HepG2 (cell line): ENCODE results near the gene TRRAP. TPM values are rescaled to one million over a fixed set of nuclear protein-coding genes. Genes with fewer than 3 reads are reported as not detected.

ENCODE experiments used
- CENPT ChIP-seq: sonication (generic); formaldehyde crosslinking; IDR thresholded peaks from 2 replicates; pipeline ENCODE4 v1.8.0; 2022; ENCODE audit warnings: low read depth, mild to moderate bottlenecking, moderate library complexity, missing genetic modification reagents
- CHCHD3 ChIP-seq: sonication (generic); formaldehyde crosslinking; IDR thresholded peaks from 2 replicates; pipeline ENCODE4 v1.8.0; 2022; ENCODE audit warnings: mild to moderate bottlenecking, missing genetic modification reagents, moderate library complexity
- GABPA ChIP-seq, 2 experiments: IDR thresholded peaks; 2 replicates each; pipeline ENCODE4 v1.6.1; 2011 to 2016; ENCODE audit warnings: low read depth in 2 of 2, low read length in 1 of 2, missing biosample characterization in 1 of 2, missing genetic modification characterization in 1 of 2
- HIVEP1 ChIP-seq: sonication (generic); formaldehyde crosslinking; IDR thresholded peaks from 2 replicates; pipeline ENCODE4 v1.4.0; 2020; ENCODE audit warnings: mild to moderate bottlenecking, missing genetic modification reagents
- IRF9 ChIP-seq: sonication (generic); formaldehyde crosslinking; IDR thresholded peaks from 2 replicates; pipeline ENCODE4 v1.8.0; 2022; ENCODE audit warnings: missing genetic modification reagents, mild to moderate bottlenecking, borderline replicate concordance
- KDM5B ChIP-seq: sonication (generic); formaldehyde crosslinking; IDR thresholded peaks from 2 replicates; pipeline ENCODE4 v1.4.0; 2020; ENCODE audit warnings: missing genetic modification reagents, mild to moderate bottlenecking, borderline replicate concordance
- MTA1 ChIP-seq: sonication (generic); formaldehyde crosslinking; IDR thresholded peaks from 2 replicates; pipeline ENCODE4 v1.4.0; 2020; ENCODE audit warnings: missing genetic modification reagents, mild to moderate bottlenecking, borderline replicate concordance
- NPAS2 ChIP-seq: sonication (generic); formaldehyde crosslinking; IDR thresholded peaks from 2 replicates; pipeline ENCODE4 v1.8.0; 2022; ENCODE audit warnings: mild to moderate bottlenecking, missing genetic modification reagents, borderline replicate concordance
- NR2C2 ChIP-seq: sonication (generic); formaldehyde crosslinking; IDR thresholded peaks from 2 replicates; pipeline ENCODE4 v1.4.0; 2020; ENCODE audit warnings: missing genetic modification reagents, mild to moderate bottlenecking, moderate library complexity, borderline replicate concordance
- SAFB2 ChIP-seq: sonication (generic); formaldehyde crosslinking; IDR thresholded peaks from 2 replicates; pipeline ENCODE4 v1.5.1; 2020; ENCODE audit warnings: missing genetic modification reagents, low read depth, mild to moderate bottlenecking, borderline replicate concordance
- SNAI1 ChIP-seq: sonication (generic); formaldehyde crosslinking; IDR thresholded peaks from 2 replicates; pipeline ENCODE4 v1.5.0; 2020; ENCODE audit warnings: mild to moderate bottlenecking, missing genetic modification reagents, borderline replicate concordance
- TBP ChIP-seq: sonication (generic); formaldehyde crosslinking; IDR thresholded peaks from 2 replicates; pipeline ENCODE4 v1.5.0; 2020; ENCODE audit warnings: missing genetic modification reagents
- TEAD3 ChIP-seq: optimal IDR thresholded peaks from 2 replicates; pipeline ENCODE3; 2016; ENCODE audit warnings: borderline replicate concordance
- ZFY ChIP-seq: sonication (generic); formaldehyde crosslinking; IDR thresholded peaks from 2 replicates; pipeline ENCODE4 v1.4.0; 2020; ENCODE audit warnings: missing genetic modification reagents
- ZMYM3 ChIP-seq: sonication (generic); formaldehyde crosslinking; IDR thresholded peaks from 2 replicates; pipeline ENCODE4 v1.5.1; 2020; ENCODE audit warnings: mild to moderate bottlenecking, missing genetic modification reagents
- ZNF230 ChIP-seq: sonication (generic); formaldehyde crosslinking; IDR thresholded peaks from 2 replicates; pipeline ENCODE4 v1.4.0; 2020; ENCODE audit warnings: mild to moderate bottlenecking, missing genetic modification reagents
- ZNF251 ChIP-seq: sonication (generic); formaldehyde crosslinking; IDR thresholded peaks from 2 replicates; pipeline ENCODE4 v1.9.0; 2021; ENCODE audit warnings: mild to moderate bottlenecking, missing genetic modification reagents
- ZNF337 ChIP-seq: sonication (generic); formaldehyde crosslinking; IDR thresholded peaks from 2 replicates; pipeline ENCODE4 v1.5.1; 2020; ENCODE audit warnings: missing genetic modification reagents, low read depth, mild to moderate bottlenecking, borderline replicate concordance
- ZNF468 ChIP-seq: sonication (generic); formaldehyde crosslinking; IDR thresholded peaks from 2 replicates; pipeline ENCODE4 v1.8.0; 2022; ENCODE audit warnings: mild to moderate bottlenecking, moderate library complexity, missing genetic modification reagents
- ZNF510 ChIP-seq: sonication (generic); formaldehyde crosslinking; IDR thresholded peaks from 2 replicates; pipeline ENCODE4 v1.4.0; 2020; ENCODE audit warnings: low read depth, mild to moderate bottlenecking, missing genetic modification reagents
- ZNF777 ChIP-seq: sonication (generic); formaldehyde crosslinking; IDR thresholded peaks from 2 replicates; pipeline ENCODE4 v1.4.0; 2020; ENCODE audit warnings: missing genetic modification reagents
- ZNF790 ChIP-seq: sonication (generic); formaldehyde crosslinking; IDR thresholded peaks from 2 replicates; pipeline ENCODE4 v1.8.0; 2022; ENCODE audit warnings: missing genetic modification reagents, mild to moderate bottlenecking, borderline replicate concordance
- ZNF883 ChIP-seq: sonication (generic); formaldehyde crosslinking; IDR thresholded peaks from 2 replicates; pipeline ENCODE4 v1.5.1; 2020; ENCODE audit warnings: mild to moderate bottlenecking, missing genetic modification reagents; ENCODE audit errors: not compliant biosample characterization
- polyA plus RNA-seq, 8 experiments: library from polyadenylated mRNA; depleted of rRNA in 3 of 8; stranded (reverse) in 7 of 8; unstranded in 1 of 8; fragments of >200 nt; fragmentation: Illumina TruSeq in 4 of 8; extraction: Trizol in 4 of 8; gene quantifications; 2 replicates each; pipeline versions ENCODE4 v1.2.1 to v1.2.3, GENCODE V29; 2011 to 2016; ENCODE audit warnings: low read depth in 4 of 8, missing spikeins in 1 of 8, mixed read lengths in 1 of 8; ENCODE audit not compliant: insufficient read depth in 1 of 8
- total RNA-seq, 5 experiments: library from RNA; depleted of rRNA; stranded (reverse); fragments of >200 nt; fragmentation: Illumina TruSeq; extraction: Trizol; gene quantifications; 2 replicates each; pipeline ENCODE4 v1.2.3, GENCODE V29; 2016; ENCODE audit warnings: low read depth in 1 of 5
- TF ChIP-seq, protein P1 (sequence below), 2 experiments: sonication (generic) in 1 of 2; formaldehyde crosslinking in 1 of 2; IDR thresholded peaks; 2 replicates each; pipeline versions ENCODE4 v1.4.0 to v1.6.1; 2018 to 2020; ENCODE audit warnings: missing genetic modification reagents in 2 of 2, borderline replicate concordance in 1 of 2, low read depth in 1 of 2, mild to moderate bottlenecking in 1 of 2, missing biosample characterization in 1 of 2

The TRRAP gene
- total and polyA plus RNA-seq, 2 of the 13 experiments (the other 11 are each of a cell fraction or from before 2014, with no cell fraction given): 8.6 to 10.5 TPM

DNA sequence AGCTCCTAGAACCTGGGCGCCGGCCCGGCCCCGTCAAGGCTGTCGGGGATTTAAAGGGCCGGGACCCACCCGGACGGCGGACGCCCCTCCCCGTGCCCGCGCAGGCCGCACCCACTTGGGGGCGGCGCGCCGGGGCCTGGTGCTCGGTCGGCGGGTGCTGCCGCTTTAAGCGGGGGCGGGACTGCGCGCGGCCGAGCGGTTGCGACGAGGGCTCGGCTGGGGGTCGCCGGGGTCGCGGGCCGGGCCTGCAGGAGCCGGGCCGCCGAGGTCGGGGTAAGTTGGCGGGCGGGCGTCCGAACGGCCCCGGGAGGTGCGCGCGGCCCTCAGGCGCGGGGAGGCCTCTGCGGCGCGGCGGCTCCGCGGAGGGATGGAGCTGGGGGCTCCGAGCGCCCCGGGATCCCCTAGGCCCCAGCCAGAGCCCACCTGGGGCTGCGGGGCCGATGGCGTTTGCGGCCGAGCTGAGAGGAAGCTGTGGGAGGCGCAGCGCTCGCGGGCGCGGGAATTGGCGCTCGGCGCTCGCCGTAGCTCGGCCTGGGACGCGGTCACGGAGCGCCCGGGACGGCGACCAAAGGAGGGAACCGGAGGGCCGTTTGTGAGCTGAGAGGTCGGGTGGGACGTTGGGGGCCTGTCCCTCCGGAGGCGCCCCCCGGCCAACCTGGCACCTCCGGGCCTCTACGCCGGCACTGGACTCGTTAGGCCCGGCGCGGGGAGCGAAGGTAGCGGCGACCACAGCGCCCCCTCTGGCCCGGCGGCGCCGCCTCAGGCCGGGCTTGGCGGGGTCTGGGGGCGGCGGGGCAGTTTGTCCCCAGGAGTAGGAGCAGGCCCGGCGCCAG is at the start of gene TRRAP (continued):
- TF ChIP-seq KDM5B (CRISPR knock-in tag) (peak; percentile 68; the same call in 1 of the 2 replicates), ZNF883 (peak; percentile 36), MTA1 (peak; percentile 66; the same call in 1 of the 2 replicates), SAFB2 (0 out of 2 replicates have a peak, but pooled peaks have one; percentile 61), ZNF230 (CRISPR knock-in tag) (peak; percentile 58; the same call in 1 of the 2 replicates), ZNF777 (CRISPR knock-in tag) (0 out of 2 replicates have a peak, but pooled peaks have one; percentile 65), TBP (no peak), TEAD3 (CRISPR knock-in tag) (peak; percentile 44), CHCHD3 (CRISPR knock-in tag) (peak; percentile 82; the same call in 1 of the 2 replicates), ZNF790 (CRISPR knock-in tag) (peak; percentile 65; the same call in 1 of the 2 replicates), CENPT (CRISPR knock-in tag) (0 out of 2 replicates have a peak, but pooled peaks have one; percentile 17), SNAI1 (no peak), ZMYM3 (CRISPR knock-in tag) (no peak), ZNF468 (no peak), IRF9 (CRISPR knock-in tag) (peak; percentile 81; the same call in 1 of the 2 replicates), ZNF251 (no peak), NPAS2 (CRISPR knock-in tag) (no peak), ZNF337 (CRISPR knock-in tag) (0 out of 2 replicates have a peak, but pooled peaks have one; percentile 79), NR2C2 (CRISPR knock-in tag) (peak; percentile 73; the same call in 1 of the 2 replicates), ZNF510 (CRISPR knock-in tag) (no peak), HIVEP1 (no peak), GABPA (IDR thresholded peaks at IDR 0.05; ENCODE audit: low read depth, low read length) (peak; percentile 33; the same call in 1 of the 2 replicates), GABPA (CRISPR knock-in tag; IDR thresholded peaks at IDR 0.05; ENCODE audit: low read depth) (no peak), ZFY (CRISPR knock-in tag) (peak; percentile 98)
- TF ChIP-seq, protein P1, sequence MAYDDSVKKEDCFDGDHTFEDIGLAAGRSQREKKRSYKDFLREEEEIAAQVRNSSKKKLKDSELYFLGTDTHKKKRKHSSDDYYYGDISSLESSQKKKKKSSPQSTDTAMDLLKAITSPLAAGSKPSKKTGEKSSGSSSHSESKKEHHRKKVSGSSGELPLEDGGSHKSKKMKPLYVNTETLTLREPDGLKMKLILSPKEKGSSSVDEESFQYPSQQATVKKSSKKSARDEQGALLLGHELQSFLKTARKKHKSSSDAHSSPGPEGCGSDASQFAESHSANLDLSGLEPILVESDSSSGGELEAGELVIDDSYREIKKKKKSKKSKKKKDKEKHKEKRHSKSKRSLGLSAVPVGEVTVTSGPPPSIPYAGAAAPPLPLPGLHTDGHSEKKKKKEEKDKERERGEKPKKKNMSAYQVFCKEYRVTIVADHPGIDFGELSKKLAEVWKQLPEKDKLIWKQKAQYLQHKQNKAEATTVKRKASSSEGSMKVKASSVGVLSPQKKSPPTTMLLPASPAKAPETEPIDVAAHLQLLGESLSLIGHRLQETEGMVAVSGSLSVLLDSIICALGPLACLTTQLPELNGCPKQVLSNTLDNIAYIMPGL (CRISPR knock-in tag; IDR thresholded peaks at IDR 0.05; ENCODE audit: borderline replicate concordance in 1 of 2, low read depth in 1 of 2): peak; percentile 98 to 99
